ENCODE measurements around the gene SZRD1.

SZRD1 gene

DNA sequence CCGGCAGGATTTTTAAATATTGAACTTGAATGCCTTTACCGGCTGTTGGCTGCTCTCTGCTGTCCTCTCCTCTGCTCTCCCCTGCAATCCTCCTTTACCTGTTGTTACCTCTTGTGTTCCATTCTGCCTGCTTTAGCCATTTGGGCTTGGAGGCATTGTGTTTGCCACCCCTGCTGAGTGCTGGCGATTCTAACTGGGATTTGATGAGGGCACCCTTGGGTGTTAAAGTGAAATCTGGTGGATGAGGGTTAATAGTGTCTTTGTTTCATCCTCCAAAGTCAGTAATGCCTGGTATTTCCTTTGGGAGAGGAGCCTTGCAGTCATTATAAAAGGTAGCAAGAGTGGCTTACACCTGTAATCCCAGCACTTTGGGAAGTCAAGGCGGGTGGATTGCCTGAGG lies 9.9 kb downstream of the SZRD1 start:
- TF ChIP-seq, protein P1, sequence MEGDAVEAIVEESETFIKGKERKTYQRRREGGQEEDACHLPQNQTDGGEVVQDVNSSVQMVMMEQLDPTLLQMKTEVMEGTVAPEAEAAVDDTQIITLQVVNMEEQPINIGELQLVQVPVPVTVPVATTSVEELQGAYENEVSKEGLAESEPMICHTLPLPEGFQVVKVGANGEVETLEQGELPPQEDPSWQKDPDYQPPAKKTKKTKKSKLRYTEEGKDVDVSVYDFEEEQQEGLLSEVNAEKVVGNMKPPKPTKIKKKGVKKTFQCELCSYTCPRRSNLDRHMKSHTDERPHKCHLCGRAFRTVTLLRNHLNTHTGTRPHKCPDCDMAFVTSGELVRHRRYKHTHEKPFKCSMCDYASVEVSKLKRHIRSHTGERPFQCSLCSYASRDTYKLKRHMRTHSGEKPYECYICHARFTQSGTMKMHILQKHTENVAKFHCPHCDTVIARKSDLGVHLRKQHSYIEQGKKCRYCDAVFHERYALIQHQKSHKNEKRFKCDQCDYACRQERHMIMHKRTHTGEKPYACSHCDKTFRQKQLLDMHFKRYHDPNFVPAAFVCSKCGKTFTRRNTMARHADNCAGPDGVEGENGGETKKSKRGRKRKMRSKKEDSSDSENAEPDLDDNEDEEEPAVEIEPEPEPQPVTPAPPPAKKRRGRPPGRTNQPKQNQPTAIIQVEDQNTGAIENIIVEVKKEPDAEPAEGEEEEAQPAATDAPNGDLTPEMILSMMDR (IDR thresholded peaks at IDR 0.05; ENCODE audit: borderline replicate concordance, insufficient read depth, low read depth, low read length) = no peak
- H3K4me3 ChIP-seq (ENCODE audit: low read depth, low read length) = no peak overlapping the region

DNA sequence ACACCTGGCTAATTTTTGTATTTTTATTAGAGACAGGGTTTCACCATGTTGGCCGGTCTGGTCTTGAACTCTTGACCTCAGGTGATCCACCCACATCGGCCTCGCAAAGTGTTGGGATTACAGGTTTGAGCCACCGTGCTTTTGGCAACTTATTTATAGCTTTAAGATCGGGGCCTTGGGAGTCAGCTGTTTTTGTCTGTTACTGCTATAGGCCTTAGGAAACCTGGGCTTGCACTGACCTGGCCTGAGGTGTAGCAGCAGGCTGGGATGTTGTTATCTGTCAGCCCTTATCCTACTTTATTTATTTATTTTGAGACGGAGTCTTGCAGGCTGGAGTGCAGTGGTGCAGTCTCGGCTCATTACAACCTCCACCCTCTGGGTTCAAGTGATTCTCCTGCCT lies 11.4 kb downstream of the SZRD1 start:
- TF ChIP-seq, protein P1 (IDR thresholded peaks at IDR 0.05; ENCODE audit: borderline replicate concordance, insufficient read depth, low read depth, low read length) = no peak
- no peak overlapping the region for H3K4me3 ChIP-seq (ENCODE audit: low read depth, low read length)

DNA sequence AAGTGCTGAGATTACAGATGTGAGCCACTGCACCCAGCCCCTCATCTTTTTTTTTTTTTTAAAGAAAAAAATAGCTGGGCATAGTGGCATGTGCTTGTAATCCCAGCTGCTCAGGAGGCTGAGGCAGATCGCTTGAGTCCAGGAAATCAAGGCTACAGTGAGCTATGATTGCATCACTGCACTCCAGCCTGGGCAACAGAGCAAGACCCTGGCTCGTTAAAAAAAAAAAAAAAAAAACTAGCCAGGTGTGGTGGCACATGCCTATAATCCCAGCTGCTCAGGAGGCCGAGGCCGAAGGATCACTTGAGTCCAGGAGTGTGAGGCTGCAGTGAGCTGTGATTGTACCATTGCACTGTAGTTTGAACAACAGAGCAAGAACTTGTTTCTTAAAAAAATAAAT lies 13.8 kb downstream of the SZRD1 start:
- TF ChIP-seq, protein P1 (IDR thresholded peaks at IDR 0.05; ENCODE audit: borderline replicate concordance, insufficient read depth, low read depth, low read length) = no peak

DNA sequence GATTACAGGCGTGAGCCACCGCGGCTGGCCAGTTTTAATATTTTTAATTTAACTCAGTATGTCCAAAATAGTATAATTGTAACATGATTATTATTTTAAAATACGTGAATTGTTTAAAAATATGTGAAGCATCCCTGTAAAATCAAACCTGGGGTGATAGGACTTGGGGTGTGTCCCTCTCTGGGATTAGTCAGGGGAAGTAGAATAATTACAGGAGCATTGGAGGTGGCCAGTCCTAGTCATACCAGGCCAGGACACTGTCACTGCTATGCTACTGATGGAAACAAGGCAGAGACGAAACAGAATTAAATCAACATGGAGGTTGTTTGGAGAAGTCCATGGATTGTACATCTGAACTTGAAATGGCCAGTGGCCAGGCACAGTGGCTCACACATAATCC lies 16.8 kb downstream of the SZRD1 start:
- H3K4me3 ChIP-seq (ENCODE audit: low read depth, low read length) = no peak overlapping the region
- TF ChIP-seq, protein P1 (IDR thresholded peaks at IDR 0.05; ENCODE audit: borderline replicate concordance, insufficient read depth, low read depth, low read length) = no peak

More for the DNA sequence above, 13.8 kb downstream of the SZRD1 start:
- no peak overlapping the region for H3K4me3 ChIP-seq (ENCODE audit: low read depth, low read length)

DNA sequence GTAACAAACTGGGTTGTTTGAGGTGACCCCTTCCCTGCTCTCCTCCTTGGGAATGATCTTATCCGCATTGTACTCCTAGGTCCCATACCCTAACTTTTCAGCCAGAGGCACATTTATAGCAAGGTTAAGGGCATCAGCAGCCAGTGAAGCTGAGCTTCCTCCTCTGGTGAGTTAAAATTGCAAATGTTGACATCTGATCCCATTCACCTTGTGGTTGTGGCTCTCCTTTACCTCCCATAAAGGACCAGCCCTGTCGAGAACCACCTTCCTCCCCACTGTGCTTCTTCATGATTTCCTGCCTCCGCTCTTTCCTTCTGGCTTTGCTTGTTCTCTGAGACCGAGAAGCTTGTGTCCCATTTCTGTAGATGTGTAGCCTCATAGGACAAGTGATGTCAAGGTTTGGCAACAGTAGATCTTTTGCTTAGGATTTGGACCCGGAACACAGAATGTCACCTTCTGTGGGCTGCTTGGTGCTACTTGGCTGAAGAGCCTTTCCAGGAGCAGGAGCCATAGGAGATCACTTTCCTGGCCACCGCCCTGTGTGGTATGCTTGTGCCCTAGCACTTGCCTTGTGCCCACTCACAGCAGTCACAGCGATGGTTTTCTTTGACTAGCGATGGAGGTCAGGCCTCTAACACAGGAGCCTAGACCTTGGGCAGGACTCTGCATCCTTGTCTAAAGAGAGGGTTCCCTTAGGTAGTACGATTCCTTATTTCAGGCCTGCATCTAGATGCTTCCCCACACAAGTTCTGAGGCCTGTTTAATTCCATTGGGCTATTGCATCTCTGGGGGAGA lies 18.8 kb downstream of the SZRD1 start:
- TF ChIP-seq, protein P1 (IDR thresholded peaks at IDR 0.05; ENCODE audit: borderline replicate concordance, insufficient read depth, low read depth, low read length) = no peak
- no peak overlapping the region for H3K4me3 ChIP-seq (ENCODE audit: low read depth, low read length)

DNA sequence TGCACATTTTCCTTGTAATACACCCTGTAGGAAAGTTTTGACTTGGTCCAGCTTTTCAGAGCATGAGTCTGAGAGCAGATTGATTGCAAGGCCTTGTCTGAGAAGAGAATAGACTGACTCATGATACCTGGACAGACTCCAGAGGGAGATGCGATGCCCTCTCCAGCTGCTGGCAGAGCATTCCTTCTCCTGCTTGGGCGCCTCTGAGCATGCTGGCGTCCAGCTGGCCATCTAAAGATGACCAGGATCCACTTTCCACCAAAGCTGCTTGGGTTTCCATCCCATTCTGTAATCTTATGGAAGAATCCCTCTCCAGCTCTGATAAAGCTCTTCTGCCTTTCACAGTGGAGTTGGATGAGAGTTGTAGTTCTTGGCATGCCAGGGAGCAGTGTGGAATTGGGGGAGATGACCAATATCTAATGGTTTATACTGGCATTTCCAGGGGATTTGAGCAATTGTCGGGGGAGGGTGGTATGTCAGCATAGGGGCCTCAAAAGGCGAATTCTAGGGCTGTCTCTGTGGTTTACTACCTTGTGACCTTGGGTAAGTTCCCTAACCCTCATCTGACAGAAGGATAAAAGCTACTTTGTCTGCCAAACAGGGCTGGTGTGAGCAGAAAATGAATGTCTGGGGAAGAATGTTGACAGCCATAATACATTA lies 19.5 kb downstream of the SZRD1 start:
- TF ChIP-seq, protein P1 (IDR thresholded peaks at IDR 0.05; ENCODE audit: borderline replicate concordance, insufficient read depth, low read depth, low read length) = no peak
- peak overlapping the region; percentile 36 for H3K4me3 ChIP-seq (ENCODE audit: low read depth, low read length)

All from GM12875 (cell line).